ENCODE results near the gene ZNF772.

ZNF772 gene

GRCh38 chr19:57435062-57435978 lies 42.0 kb downstream of the ZNF772 start, which contains the start of gene ZNF749:
TSS of gene ZNF749 (plus strand) at chr19:57435325. CDS start at chr19:57435579, 254 bp downstream.
- DNase-seq (ENCODE audit: low read depth in 2 of 2): peak; percentile 88 to 91

- no peak for DNase-seq (ENCODE audit: low read depth in 2 of 2)
Measured at GRCh38 chr19:57434386-57435061, 42.8 kb downstream of the ZNF772 start.

DNA sequence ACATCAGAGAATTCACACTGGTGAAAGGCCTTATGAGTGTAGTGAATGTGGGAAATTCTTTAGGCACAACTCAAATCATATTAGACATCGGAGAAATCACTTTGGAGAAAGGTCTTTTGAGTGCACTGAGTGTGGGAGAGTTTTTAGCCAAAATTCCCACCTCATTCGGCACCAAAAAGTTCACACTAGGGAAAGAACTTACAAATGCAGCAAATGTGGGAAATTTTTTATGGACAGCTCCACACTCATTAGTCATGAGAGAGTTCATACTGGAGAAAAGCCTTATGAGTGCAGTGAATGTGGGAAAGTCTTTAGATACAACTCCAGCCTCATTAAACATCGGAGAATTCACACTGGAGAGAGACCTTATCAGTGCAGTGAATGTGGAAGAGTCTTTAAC lies 56.3 kb downstream of the ZNF772 start:
- DNase-seq (ENCODE audit: low read depth in 2 of 2): no peak

DNA sequence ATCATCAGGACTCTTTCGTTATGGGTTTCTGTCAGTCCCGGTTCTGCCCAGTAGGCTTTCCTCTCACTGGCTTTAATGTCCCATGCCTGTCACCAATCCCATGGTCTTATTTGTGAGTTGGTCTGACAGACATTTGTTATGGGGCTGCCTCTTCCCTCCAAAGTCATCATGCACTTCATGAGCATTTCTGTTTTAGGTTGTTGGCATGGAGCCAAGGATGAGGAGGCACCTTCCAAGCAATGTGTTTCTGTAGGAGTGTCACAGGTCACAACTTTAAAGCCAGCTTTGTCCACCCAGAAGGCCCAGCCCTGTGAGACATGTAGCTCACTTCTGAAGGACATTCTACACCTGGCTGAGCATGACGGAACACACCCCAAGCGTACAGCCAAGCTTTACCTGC lies 57.9 kb downstream of the ZNF772 start:
- no peak for DNase-seq (ENCODE audit: low read depth in 2 of 2)
